GM12872 (cell line): Measurements from ENCODE around the gene HAUS7.

ENCODE experiments used
- TF ChIP-seq, protein P1 (sequence below): IDR thresholded peaks from 3 replicates; pipeline ENCODE4 v1.5.1; 2011; ENCODE audit warnings: low read depth, mild to moderate bottlenecking, low read length, moderate library complexity; ENCODE audit not compliant: insufficient read depth

HAUS7 gene

DNA sequence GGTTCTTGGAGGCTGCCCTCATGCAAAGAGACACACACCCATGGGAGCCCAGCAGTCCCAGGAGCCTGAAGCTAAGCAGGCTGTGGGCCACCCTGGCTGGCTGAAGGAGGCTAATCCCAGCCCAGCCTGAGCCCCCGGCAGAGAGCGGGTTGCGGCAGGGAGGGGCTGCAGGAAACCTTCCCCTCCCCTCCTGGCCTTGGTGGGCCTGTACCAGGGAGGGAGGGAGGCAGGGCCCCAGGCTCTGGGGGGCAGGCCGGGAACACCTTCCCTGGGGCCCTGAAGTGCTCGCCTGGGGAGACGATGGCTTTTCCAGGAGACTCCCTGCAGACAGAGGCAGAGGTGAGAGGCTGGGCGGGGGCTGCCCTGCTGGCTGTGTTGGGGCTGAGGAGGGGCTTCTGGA is 28.1 kb upstream of the HAUS7 start:
- TF ChIP-seq, protein P1, sequence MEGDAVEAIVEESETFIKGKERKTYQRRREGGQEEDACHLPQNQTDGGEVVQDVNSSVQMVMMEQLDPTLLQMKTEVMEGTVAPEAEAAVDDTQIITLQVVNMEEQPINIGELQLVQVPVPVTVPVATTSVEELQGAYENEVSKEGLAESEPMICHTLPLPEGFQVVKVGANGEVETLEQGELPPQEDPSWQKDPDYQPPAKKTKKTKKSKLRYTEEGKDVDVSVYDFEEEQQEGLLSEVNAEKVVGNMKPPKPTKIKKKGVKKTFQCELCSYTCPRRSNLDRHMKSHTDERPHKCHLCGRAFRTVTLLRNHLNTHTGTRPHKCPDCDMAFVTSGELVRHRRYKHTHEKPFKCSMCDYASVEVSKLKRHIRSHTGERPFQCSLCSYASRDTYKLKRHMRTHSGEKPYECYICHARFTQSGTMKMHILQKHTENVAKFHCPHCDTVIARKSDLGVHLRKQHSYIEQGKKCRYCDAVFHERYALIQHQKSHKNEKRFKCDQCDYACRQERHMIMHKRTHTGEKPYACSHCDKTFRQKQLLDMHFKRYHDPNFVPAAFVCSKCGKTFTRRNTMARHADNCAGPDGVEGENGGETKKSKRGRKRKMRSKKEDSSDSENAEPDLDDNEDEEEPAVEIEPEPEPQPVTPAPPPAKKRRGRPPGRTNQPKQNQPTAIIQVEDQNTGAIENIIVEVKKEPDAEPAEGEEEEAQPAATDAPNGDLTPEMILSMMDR, result no peak

GRCh38 chrX:153496590-153496959 is 26.2 kb upstream of the HAUS7 start:
- TF ChIP-seq, protein P1, result no peak

DNA sequence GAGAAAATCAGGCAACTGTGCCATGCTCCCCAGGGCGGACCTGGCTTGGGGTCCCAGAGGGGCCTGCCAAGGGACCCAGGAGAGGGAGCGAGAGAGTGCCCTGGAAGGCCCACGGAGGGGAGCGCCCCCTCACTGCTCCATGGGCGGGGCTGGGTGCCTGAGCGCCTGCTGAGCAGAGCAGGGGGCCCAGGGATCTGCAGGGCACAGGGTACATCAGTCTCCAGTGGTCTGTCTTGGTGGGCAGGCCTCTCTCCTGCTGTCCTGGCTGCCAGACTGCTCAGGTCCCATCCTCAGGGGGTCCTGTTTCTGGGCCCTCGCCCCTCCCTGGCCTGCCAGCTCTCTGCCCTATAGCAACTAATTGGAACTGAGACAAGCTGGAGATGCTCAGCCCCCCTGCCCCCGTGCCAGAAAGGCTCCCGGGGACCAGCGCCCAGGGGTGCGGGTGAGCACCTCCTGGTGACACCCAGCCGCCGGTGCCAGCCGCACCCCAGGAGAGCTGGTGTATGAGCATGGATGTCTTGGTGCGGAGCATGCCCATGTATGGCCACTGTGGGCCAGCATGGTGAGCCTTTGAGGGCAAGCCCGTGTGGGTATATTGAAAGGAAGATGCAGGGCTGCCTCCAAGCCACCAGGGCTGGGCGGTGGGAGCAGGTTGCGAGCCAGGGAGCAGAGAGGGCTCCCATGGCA is 25.7 kb upstream of the HAUS7 start:
- TF ChIP-seq, protein P1, result no peak

DNA sequence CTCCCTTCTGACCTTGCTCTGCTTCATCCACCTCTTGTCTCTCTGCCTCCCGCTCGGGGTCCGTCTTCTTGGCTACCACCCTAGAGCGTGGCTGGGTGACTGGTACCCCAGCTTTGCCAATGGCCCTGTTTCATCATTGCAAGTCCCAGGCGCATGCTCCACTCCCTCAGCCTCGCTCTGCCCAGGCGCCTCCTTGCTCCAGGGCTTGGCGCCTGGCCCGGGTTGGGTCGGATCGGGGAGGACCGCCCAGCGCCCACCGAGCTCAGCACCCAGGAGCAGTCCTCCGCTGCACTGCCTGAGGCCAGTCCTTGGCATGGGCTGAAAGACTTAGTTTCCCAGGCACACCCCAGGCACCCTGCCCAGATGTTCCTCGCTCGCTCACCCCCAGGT is 25.0 kb upstream of the HAUS7 start:
- TF ChIP-seq, protein P1, result no peak

DNA sequence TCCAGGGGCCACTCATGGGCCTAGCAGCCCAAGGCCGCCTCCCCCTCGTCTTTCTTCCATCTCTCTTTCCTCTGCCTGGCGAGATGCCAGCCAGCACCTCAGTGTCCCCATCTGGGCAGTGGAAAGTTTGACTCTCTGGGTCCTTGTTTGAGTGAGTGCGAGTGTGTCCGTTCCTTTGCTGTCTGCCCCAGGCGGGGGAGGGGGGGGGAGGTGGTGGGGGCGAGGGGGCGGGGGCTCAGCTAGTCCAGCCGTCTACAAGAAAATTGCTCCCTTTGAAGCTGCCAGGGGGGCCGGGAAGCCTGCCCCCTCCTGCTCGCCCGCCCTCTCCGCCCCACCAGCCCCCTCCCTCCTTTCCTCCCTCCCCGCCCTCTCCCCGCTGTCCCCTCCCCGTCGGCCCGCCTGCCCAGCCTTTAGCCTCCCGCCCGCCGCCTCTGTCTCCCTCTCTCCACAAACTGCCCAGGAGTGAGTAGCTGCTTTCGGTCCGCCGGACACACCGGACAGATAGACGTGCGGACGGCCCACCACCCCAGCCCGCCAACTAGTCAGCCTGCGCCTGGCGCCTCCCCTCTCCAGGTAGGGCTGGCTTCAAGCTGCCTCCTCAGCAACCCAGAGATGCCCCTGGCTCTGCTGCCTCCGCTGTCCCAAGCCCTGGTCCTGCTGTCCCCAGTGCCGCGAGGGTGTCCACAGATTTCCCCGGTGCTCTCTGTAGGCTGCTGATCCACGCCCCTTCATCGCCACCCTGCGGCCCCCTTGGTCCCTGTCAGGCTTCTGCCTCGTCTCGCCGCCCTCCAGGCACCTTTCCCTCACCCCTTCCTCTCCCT is 24.4 kb upstream of the HAUS7 start, which contains the start of gene BGN:
Gene BGN, plus strand, starts transcription at position 440 of the 821 bp plus-strand sequence. CDS start 9,652 bp downstream, outside the sequence.
- TF ChIP-seq, protein P1, result no peak

- TF ChIP-seq, protein P1, result no peak
Measured at GRCh38 chrX:153494061-153494460, 23.7 kb upstream of the HAUS7 start.

DNA sequence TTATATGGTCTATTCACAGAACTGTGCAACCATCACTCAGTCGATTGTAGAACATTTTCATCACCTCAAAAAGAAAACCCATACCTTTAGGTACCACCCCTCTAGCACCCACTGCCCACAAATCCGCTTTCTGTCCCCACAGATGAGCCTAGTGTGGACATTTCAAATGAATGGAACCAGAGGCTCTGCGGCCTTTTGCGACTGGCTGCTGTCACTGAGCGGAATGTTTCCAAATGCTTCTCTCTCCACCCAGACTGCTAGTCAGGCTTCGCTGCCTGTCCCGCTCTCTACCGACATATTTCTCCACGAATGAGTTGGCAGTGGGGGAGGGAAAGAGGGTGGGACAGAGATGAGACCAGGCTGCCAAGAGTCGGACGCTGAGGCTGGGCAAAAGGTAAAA is 22.7 kb upstream of the HAUS7 start:
- TF ChIP-seq, protein P1, result no peak
